ENCODE data around the gene NUDCD3. TPM values are rescaled to one million over a fixed set of nuclear protein-coding genes. Genes with fewer than 3 reads are reported as not detected.
A peak's percentile ranks its signal among the peaks of the same experiment; 100 is the strongest.

NUDCD3 gene
- total RNA-seq, 4 donors from 2014 or later = 53.3 to 87.9 (median 73.2) TPM

- intact Hi-C loops (cut with DNase I; ENCODE audit: low total_unique reads) = no loop called here
- TF ChIP-seq POLR2A (IDR thresholded peaks at IDR 0.05) (no peak), CTCF (IDR thresholded peaks at IDR 0.05) (no peak)
- H3K4me3 ChIP-seq (ENCODE audit: low read depth, poor library complexity, severe bottlenecking) = no peak overlapping the region
- 81 to 83% methylated on average over 4 of the region's 4 CpGs for WGBS, 2 donors
- peak in 1 of 2 donors; percentile 46 for DNase-seq (ENCODE audit: low spot score in 2 of 2)
These were observed 95.4 kb downstream of the NUDCD3 start for GRCh38 chr7:44395067-44395466.

GRCh38 chr7:44394636-44395035 is 95.8 kb downstream of the NUDCD3 start:
- H3K4me3 ChIP-seq (ENCODE audit: low read depth, poor library complexity, severe bottlenecking) = no peak overlapping the region
- 92 to 93% methylated on average over 2 of the region's 2 CpGs for WGBS, 2 donors
- intact Hi-C loops (cut with DNase I; ENCODE audit: low total_unique reads) = no loop called here
- TF ChIP-seq CTCF (IDR thresholded peaks at IDR 0.05) (no peak), POLR2A (IDR thresholded peaks at IDR 0.05) (no peak)
- peak in 1 of 2 donors; percentile 29 for DNase-seq (ENCODE audit: low spot score in 2 of 2)

- no peak for TF ChIP-seq POLR2A (IDR thresholded peaks at IDR 0.05)
- no peak for TF ChIP-seq CTCF (IDR thresholded peaks at IDR 0.05)
- 94 to 96% methylated on average over 6 of the region's 6 CpGs for WGBS, 2 donors
- intact Hi-C loops (cut with DNase I; ENCODE audit: low total_unique reads) = no loop called here
These were observed 96.4 kb downstream of the NUDCD3 start for GRCh38 chr7:44394112-44394447.

DNA sequence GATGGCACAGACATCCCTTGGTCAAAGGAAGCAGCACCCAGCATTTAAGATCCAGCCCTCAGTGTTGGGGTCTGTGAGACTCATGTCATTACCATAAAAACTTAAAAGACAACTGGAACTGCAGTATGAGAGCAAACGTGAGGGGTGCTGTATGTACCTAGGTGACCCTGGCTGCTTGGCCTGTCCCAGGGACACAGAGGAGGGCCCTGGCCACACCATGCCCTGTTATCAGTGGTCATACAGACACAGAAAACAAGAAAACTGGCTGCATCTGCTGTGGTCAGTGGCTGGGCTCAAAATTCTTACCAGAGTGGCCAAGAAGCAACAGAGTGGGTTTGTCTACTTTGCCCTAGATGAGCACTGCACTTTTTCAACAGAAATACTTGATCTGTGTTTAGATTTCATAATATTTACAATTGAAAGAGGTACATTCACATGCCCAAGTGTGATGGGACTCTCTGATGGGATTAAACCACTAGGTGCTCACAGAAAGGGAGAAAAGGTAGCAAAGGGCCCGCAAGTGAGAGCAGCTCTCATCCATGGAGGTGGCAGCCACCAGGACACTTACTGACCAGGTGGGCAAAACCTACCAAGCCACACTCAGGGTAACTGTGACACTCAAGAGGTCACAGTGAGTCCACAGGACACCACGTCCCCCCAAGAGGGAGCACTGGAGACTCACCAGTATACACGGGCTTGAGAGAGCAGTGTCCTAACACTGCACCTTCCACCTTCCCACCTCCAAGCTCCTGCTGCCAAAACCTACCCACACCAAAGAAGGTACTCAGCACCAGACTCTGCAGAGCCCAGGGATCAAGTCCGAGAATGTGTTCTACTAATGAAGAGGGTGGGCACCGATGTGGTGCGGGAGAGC is 97.0 kb downstream of the NUDCD3 start:
- intact Hi-C loops (cut with DNase I; ENCODE audit: low total_unique reads) = no loop called here
- peak in 1 of 2 donors; percentile 72 for DNase-seq (ENCODE audit: low spot score in 2 of 2)
- WGBS, 2 donors = 97 to 99% methylated on average over 7 of the region's 7 CpGs
- no peak overlapping the region for H3K4me3 ChIP-seq (ENCODE audit: low read depth, poor library complexity, severe bottlenecking)
- TF ChIP-seq POLR2A (IDR thresholded peaks at IDR 0.05) (no peak), CTCF (IDR thresholded peaks at IDR 0.05) (no peak)

More at GRCh38 chr7:44394112-44394447, 96.4 kb downstream of the NUDCD3 start:
- no peak overlapping the region for H3K4me3 ChIP-seq (ENCODE audit: low read depth, poor library complexity, severe bottlenecking)
- no peak for DNase-seq (ENCODE audit: low spot score in 2 of 2)

- intact Hi-C loops (cut with DNase I; ENCODE audit: low total_unique reads) = no loop called here
- H3K4me3 ChIP-seq (ENCODE audit: low read depth, poor library complexity, severe bottlenecking) = no peak overlapping the region
- peak; percentile 5 to 62 for DNase-seq (ENCODE audit: low spot score in 2 of 2)
- TF ChIP-seq POLR2A (IDR thresholded peaks at IDR 0.05) (no peak), CTCF (IDR thresholded peaks at IDR 0.05) (no peak)
These were observed 97.8 kb downstream of the NUDCD3 start for GRCh38 chr7:44392618-44393010.
